Limb (tissue), 2 donors: ENCODE measurements around the gene ARHGEF26.

Experiments used
- DNase-seq, 2 donors: peaks; one replicate each; pipeline ENCODE4 v3.0.0-alpha.2; 2016; ENCODE audit errors: extremely low spot score in 2 of 2

Gene ARHGEF26

DNA sequence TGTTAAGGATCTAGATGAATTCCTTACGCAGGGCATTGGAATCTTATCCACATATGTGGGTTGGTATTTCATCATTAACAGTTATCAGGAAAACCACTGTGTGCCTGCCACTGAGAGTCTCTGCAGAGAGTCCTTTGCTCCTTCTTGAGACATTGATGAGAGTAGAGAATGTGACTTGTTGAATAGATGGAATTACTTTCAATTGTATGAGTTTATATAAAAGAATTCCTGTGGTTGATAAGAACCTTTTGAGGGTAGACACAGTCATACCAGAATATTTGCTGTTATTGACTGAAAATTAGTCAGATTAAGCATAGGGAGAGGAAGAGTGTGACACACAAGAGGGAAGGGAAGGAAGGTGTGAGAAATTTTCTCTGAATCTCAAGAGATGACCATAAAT is 30.8 kb downstream of the ARHGEF26 start:
- DNase-seq: no peak

DNA sequence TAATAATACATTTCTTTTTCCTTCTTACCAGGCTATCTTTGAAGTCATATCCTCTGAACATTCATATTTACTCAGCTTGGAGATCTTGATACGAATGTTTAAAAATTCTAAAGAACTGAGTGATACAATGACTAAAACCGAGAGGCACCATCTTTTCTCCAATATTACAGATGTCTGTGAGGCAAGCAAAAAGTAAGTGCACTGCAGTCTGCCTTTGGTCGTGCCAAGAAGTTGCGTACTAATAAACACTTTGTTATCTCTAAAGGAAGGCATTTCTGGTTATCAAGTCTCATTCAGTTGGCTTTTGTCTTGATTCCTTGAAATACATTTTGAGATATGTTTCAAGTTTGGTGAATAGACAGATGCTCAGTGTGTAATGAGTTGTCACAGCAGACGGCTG is 31.6 kb downstream of the ARHGEF26 start:
- no peak for DNase-seq

DNA sequence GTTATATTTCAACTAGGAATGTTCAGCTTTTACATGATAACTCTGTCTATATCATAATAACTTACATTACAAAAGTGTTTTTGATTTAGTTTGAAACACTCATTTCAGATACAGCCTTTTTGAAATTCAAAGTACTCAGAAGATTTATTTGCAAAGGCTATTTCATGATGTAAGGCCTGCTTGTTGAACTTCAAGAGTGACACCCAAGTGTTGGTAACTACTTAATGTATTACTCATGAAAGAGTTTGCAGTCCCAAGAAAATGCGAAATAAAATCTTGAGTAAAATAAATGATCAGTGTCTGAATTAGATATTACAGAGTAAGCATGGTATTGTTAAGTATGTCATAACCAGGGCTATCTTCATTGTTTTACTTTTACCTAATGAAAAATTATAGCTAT is 35.3 kb downstream of the ARHGEF26 start:
- DNase-seq: no peak

DNA sequence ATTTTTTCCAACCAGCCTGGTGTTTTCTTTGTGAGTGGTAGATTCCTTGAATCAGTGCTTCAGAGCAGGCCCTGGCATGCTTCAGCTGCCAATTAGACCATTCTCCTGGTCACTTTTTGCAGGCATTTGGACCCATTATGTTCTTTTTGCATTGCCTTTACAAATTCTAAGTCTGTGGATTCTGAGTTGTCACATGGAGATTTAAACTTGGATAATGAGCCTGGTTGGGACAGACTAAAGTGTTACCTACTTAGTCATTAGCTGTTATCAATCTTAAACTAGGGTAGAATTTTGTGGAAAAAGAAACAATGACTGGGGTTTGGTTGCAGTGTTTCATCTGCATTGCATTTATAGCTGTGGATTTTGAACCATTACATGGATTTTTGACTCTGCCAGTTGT is 40.6 kb downstream of the ARHGEF26 start:
- no peak for DNase-seq

- DNase-seq: no peak
Observed at GRCh38 chr3:154164387-154164786, 43.2 kb downstream of the ARHGEF26 start.

GRCh38 chr3:154168998-154169795 is 48.0 kb downstream of the ARHGEF26 start:
- DNase-seq: no peak

DNA sequence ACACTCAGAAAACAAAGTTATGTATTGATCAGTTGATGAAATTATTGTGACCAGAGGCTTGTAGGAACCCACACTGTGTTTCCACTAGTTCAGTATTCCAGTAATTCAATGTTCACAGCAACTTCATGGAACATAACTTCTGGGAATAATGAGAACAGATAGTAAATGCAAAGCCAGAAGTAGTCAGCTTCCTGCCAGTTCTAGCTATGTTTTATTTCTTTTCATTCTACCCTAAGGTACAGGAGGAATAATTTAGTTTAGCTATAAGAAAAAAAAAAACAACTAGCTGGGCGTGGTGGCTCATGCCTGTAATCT is 48.6 kb downstream of the ARHGEF26 start:
- no peak for DNase-seq

DNA sequence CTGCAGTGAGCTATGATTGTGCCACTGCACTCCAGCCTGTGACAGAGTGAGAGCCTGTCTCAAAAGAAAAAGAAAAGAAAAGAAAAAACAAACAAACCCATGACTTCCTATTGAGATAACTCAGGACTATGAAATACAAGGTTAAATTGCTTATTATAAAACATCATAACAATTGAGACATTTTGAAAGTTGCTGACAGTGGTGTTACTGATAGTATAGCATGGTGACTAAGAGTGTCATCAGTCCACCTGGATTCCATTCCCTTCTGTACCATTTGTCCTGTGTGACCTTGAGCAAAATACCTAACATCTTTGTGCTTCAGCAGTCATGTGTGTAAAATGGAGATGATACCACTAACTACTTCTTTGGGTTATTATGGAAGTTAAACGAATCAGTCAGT is 49.1 kb downstream of the ARHGEF26 start:
- DNase-seq: no peak

- DNase-seq: no peak
Observed at GRCh38 chr3:154175041-154175440, 53.9 kb downstream of the ARHGEF26 start.

GRCh38 chr3:154176036-154176435 is 54.8 kb downstream of the ARHGEF26 start:
- no peak for DNase-seq

GRCh38 chr3:154177406-154177805 is 56.2 kb downstream of the ARHGEF26 start:
- no peak for DNase-seq

DNA sequence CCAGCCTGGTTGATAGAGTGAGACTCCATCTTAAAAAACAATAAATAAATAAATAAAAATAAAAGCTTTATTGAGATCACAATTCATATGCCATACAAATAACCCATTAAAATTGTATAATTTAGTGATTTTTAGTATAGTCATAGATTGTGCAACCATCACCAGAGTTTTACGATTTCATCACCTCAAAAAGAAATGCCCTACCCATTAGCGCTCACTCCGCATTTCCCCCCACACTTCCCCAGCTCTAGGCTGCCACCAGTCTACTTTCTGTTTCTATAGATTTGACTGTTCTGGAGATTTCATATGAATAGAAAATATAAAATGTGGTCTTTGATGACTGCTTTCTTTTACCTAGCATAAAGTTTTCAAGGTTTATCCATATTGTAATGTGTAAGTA is 57.0 kb downstream of the ARHGEF26 start:
- no peak for DNase-seq

DNA sequence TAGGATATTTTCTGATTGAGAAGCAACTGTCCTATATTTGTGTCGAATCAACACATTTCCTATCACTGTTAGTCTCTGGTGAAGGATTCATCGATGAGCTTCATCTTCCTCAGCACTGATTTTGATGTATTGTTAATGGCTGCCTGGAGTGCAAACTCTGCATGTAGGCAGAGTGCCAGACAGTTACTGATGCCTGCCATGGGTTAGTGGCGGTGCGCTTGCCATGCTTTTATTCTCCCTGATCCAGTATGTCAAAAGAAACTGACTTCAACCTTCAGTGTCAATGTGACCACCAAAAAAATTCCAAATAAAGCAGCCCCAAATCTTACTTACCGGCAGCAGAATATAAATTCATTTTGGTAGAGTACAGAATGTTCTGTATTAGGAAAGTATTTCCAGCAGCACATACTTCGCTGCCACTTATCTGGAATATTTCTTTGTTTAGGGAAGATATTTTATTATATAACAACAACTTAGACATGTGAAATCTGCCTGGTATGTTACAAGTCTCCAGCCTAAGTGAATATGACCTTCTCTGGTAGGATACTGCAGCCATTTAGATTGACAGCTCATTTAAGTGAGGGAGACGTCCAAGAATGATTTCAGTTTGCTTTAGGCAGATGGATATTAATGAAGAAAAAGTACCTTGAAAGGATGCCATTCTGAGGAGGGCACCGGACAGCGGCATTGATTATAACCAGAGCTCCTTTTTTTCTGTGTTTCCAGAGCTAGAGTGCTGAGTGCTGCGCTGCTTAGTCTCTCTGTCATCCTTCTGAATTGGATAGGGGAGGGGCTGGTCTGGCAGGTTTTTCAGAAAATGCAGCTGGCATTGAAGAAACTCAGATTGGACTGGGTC is 59.9 kb downstream of the ARHGEF26 start:
- no peak for DNase-seq

GRCh38 chr3:154182322-154182922 is 61.2 kb downstream of the ARHGEF26 start:
- no peak for DNase-seq

GRCh38 chr3:154182975-154183374 is 61.8 kb downstream of the ARHGEF26 start:
- DNase-seq: no peak

DNA sequence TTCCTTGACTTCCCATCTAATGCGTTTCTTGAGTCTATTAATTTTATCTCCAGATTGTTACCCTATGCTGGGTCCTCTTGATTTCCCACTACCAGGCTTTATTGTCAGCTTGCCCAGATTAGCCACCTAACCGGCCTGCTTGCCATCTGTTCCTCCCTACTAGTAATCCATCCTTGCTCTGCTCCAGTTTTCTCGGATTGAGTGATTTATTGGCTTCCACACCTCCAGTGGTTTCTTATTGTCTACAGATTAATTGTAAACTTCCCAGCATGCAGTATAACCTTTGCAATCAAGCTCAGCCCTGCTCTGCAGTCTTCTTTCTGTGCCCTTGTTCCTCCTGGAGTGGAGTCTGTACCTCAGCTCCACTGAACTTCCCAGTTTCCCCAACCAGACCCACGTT is 63.4 kb downstream of the ARHGEF26 start:
- DNase-seq: no peak

- no peak for DNase-seq
Observed at GRCh38 chr3:154188437-154188836, 67.2 kb downstream of the ARHGEF26 start.

GRCh38 chr3:154188846-154189245 is 67.7 kb downstream of the ARHGEF26 start:
- no peak for DNase-seq

GRCh38 chr3:154191520-154191919 is 70.3 kb downstream of the ARHGEF26 start:
- no peak for DNase-seq

- DNase-seq: no peak
Observed at GRCh38 chr3:154192225-154192624, 71.0 kb downstream of the ARHGEF26 start.

DNA sequence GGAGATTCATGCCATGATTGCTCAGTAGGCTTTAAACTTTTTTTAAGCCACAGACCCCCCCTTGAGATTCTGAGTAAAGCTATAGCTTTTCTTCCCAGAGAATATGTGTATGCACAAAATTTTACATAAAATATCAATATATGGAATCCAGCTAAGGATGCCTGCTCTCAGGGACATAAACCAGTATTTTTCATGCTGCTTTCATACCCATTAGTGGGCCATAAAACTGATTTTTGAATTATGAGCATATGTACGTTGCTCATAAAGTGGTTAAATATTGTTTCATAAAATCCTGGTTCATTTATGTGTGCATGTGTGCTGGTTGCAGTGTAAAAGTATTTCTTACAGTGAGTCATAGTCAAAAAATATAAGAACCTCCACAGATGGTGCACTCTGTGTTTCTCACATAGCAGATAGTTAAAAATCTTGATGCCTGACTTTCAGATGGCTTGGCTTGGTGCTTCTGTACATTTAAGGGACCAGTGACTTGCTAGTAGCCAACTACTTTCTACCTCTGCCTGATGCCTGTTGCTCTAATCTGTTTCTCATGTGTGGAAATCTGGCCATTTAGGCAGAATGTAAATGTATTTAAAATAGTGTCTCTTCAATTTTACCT is 71.9 kb downstream of the ARHGEF26 start:
- DNase-seq: no peak

GRCh38 chr3:154194877-154195276 is 73.7 kb downstream of the ARHGEF26 start:
- DNase-seq: no peak
